Esophagus muscularis mucosa (tissue), 4 donors: ENCODE data around the gene CBX5. TPM values are rescaled to one million over a fixed set of nuclear protein-coding genes. Genes with fewer than 3 reads are reported as not detected.
"Not testable (repeated sequence)": the region's sequence is repeated elsewhere in the genome, so short reads cannot be mapped to it uniquely, and the experiment has no call there.

Experiments
- DNase-seq: peaks from one replicate; pipeline ENCODE4 v3.0.0-alpha.2; 2017; ENCODE audit errors: extremely low spot score
- H3K27ac ChIP-seq, 4 donors: fragments of 200-600 bp; sonication (generic); replicated peaks in 1 of 4; 1 replicate in 3 of 4; 2 replicates in 1 of 4; pipeline ENCODE4 v1.5.1; 2016 to 2019; ENCODE audit warnings: mild to moderate bottlenecking in 1 of 4
- H3K27me3 ChIP-seq, 4 donors: fragments of 200-600 bp; sonication (generic); one replicate each; pipeline versions ENCODE4 v1.5.1 to v1.6.0; 2016 to 2019
- H3K36me3 ChIP-seq, 4 donors: fragments of 200-600 bp; sonication (generic); one replicate each; pipeline ENCODE4 v1.5.1; 2016 to 2019
- H3K4me1 ChIP-seq, 4 donors: fragments of 200-600 bp; sonication (generic); one replicate each; pipeline ENCODE4 v1.5.1; 2016 to 2019
- H3K4me3 ChIP-seq, 4 donors: fragments of 200-600 bp; sonication (generic); 1 replicate in 2 of 4; 2 replicates in 2 of 4; pipeline ENCODE4 v1.5.1; 2016 to 2019; ENCODE audit warnings: mild to moderate bottlenecking in 4 of 4, moderate library complexity in 1 of 4
- H3K9me3 ChIP-seq, 4 donors: fragments of 200-600 bp; sonication (generic); 1 replicate in 3 of 4; 2 replicates in 1 of 4; pipeline ENCODE4 v1.5.1; 2016 to 2019
- CTCF ChIP-seq, 3 experiments: fragments of 200-600 bp in 2 of 3; fragments of 450-650 bp in 1 of 3; sonication (generic) in 2 of 3; IDR thresholded peaks; one replicate each; pipeline ENCODE4 v1.5.1; 2017 to 2019; ENCODE audit warnings: antibody characterized with exemption in 3 of 3, mild to moderate bottlenecking in 2 of 3, moderate library complexity in 1 of 3
- EP300 ChIP-seq: sonication (generic); formaldehyde crosslinking; IDR thresholded peaks from one replicate; pipeline ENCODE4 v1.6.1; 2017; ENCODE audit warnings: antibody characterized with exemption
- POLR2A ChIP-seq: fragments of 450-650 bp; IDR thresholded peaks from one replicate; pipeline ENCODE4 v1.6.1; 2017; ENCODE audit warnings: antibody characterized with exemption, moderate library complexity, mild to moderate bottlenecking, low read depth
- POLR2AphosphoS5 ChIP-seq, 2 donors: sonication (generic); formaldehyde crosslinking; IDR thresholded peaks; one replicate each; pipeline ENCODE4 v1.6.1; 2017; ENCODE audit warnings: antibody characterized with exemption in 2 of 2
- WGBS: methylation state at CpG from one replicate; pipeline ENCODE4 v1.1.5; 2018; 5-methylcytosine and 5-hydroxymethylcytosine counted together
- intact Hi-C: fragments of 100-400 bp; cut with DNase I; formaldehyde crosslinking; loops from one replicate; pipeline ENCODE4 v1.15.1; 2023
- total RNA-seq, 4 donors: library from RNA; depleted of rRNA; stranded (reverse); fragments of >200 nt; gene quantifications; one replicate each; pipeline versions ENCODE4 v1.1.0 to v1.2.1, GENCODE V29; 2016

CBX5 gene
- total RNA-seq, 4 donors from 2014 or later = 29.0 to 45.3 (median 37.3) TPM

GRCh38 chr12:54191550-54192022 lies 88.3 kb downstream of the CBX5 start:
- WGBS = 4% methylated on average over 14 of the region's 14 CpGs
- Histone ChIP-seq H3K4me3 (no peak overlapping the region), H3K4me1 (peaks cover 4 to 31% (median 27%) of the 10 kb centered on the region in 4 donors), H3K27ac (no peak overlapping the region), H3K9me3 (no peaks in the 10 kb centered on the region), H3K27me3 (peaks cover 0 to 37% (median 12%) of the 10 kb centered on the region in 4 donors), H3K36me3 (peaks cover 0 to 5% (median 3%) of the 10 kb centered on the region in 4 donors)
- intact Hi-C loops = loop anchor here (2.0 to 5.0 kb wide), 3 partner anchors 64 to 185 kb away; partner anchors contain the start of gene HOXC5
- TF ChIP-seq POLR2A (no peak), CTCF (IDR thresholded peaks at IDR 0.05) (peak; percentile 72 to 85 (median 83)), POLR2AphosphoS5 (IDR thresholded peaks at IDR 0.05) (peak in 1 of 2 donors; percentile 52)
- DNase-seq = peak; percentile 93

GRCh38 chr12:54191126-54191525 lies 88.8 kb downstream of the CBX5 start:
- no peak overlapping the region for H3K27ac ChIP-seq
- WGBS = 45% methylated on average over 4 of the region's 4 CpGs

GRCh38 chr12:54189198-54189539 lies 90.8 kb downstream of the CBX5 start:
- Histone ChIP-seq H3K36me3 (peaks cover 0 to 7% (median 6%) of the 10 kb centered on the region in 4 donors), H3K9me3 (no peaks in the 10 kb centered on the region), H3K4me3 (peak overlapping the region; percentile 64 to 91 (median 77)), H3K27ac (peak overlapping the region in 1 of 4 donors; percentile 66), H3K27me3 (peaks cover 0 to 13% (median 0%) of the 10 kb centered on the region in 4 donors), H3K4me1 (peaks cover 4 to 31% (median 24%) of the 10 kb centered on the region in 4 donors)
- TF ChIP-seq CTCF (IDR thresholded peaks at IDR 0.05) = no peak
- no peak for TF ChIP-seq POLR2A
- TF ChIP-seq EP300 = no peak
- no peak for TF ChIP-seq POLR2AphosphoS5 (IDR thresholded peaks at IDR 0.05)
- WGBS = 24% methylated on average over 3 of the region's 3 CpGs
- intact Hi-C loops = no loop called here
- DNase-seq = no peak

More at GRCh38 chr12:54191126-54191525, 88.8 kb downstream of the CBX5 start:
- Histone ChIP-seq H3K4me1 (peaks cover 4 to 31% (median 27%) of the 10 kb centered on the region in 4 donors), H3K27me3 (peaks cover 0 to 33% (median 10%) of the 10 kb centered on the region in 4 donors), H3K36me3 (peaks cover 0 to 7% (median 5%) of the 10 kb centered on the region in 4 donors), H3K4me3 (no peak overlapping the region), H3K9me3 (no peaks in the 10 kb centered on the region)
- no peak for DNase-seq
- intact Hi-C loops = loop anchor here (2.0 to 5.0 kb wide), 2 partner anchors 64 to 184 kb away; no protein-coding TSS in a partner anchor
- TF ChIP-seq POLR2AphosphoS5 (IDR thresholded peaks at IDR 0.05) (no peak), POLR2A (no peak), CTCF (IDR thresholded peaks at IDR 0.05) (no peak), EP300 (no peak)

- TF ChIP-seq POLR2AphosphoS5 (IDR thresholded peaks at IDR 0.05) = no peak
- TF ChIP-seq EP300 = no peak
- TF ChIP-seq CTCF (IDR thresholded peaks at IDR 0.05) = no peak
- no peak for TF ChIP-seq POLR2A
- no peak for DNase-seq
These were observed 92.8 kb downstream of the CBX5 start for GRCh38 chr12:54187075-54187474.

GRCh38 chr12:54185919-54186318 lies 94.0 kb downstream of the CBX5 start:
- 96% methylated on average over 1 of the region's 1 CpG for WGBS
- peaks cover 4 to 21% (median 16%) of the 10 kb centered on the region in 4 donors for H3K4me1 ChIP-seq
- DNase-seq = no peak
- H3K27me3 ChIP-seq = no peaks in the 10 kb centered on the region
- no peaks in the 10 kb centered on the region for H3K9me3 ChIP-seq
- intact Hi-C loops = no loop called here
- no peak overlapping the region for H3K27ac ChIP-seq
- no peak for TF ChIP-seq CTCF (IDR thresholded peaks at IDR 0.05)
- no peak for TF ChIP-seq POLR2A
- TF ChIP-seq EP300 = no peak
- no peak for TF ChIP-seq POLR2AphosphoS5 (IDR thresholded peaks at IDR 0.05)
- no peak overlapping the region for H3K4me3 ChIP-seq
- H3K36me3 ChIP-seq = peaks cover 4 to 37% (median 31%) of the 10 kb centered on the region in 4 donors

More at GRCh38 chr12:54187075-54187474, 92.8 kb downstream of the CBX5 start:
- Histone ChIP-seq H3K36me3 (peaks cover 4 to 25% (median 20%) of the 10 kb centered on the region in 4 donors), H3K4me3 (no peak overlapping the region), H3K9me3 (no peaks in the 10 kb centered on the region), H3K27me3 (no peaks in the 10 kb centered on the region), H3K27ac (no peak overlapping the region), H3K4me1 (peaks cover 4 to 31% (median 24%) of the 10 kb centered on the region in 4 donors)
- WGBS = 94% methylated on average over 3 of the region's 3 CpGs
- intact Hi-C loops = no loop called here

GRCh38 chr12:54185297-54185696 lies 94.6 kb downstream of the CBX5 start:
- Histone ChIP-seq H3K4me1 (peaks cover 4 to 21% (median 16%) of the 10 kb centered on the region in 4 donors), H3K36me3 (peaks cover 4 to 43% (median 34%) of the 10 kb centered on the region in 4 donors)
- H3K4me3 ChIP-seq, H3K27me3 ChIP-seq, H3K27ac ChIP-seq, H3K9me3 ChIP-seq, DNase-seq, intact Hi-C loops: not testable (repeated sequence)
- 90% methylated on average over 9 of the region's 9 CpGs for WGBS
